ENCODE results near the gene FOXP2.
"Not testable (repeated sequence)": the region's sequence is repeated elsewhere in the genome, so short reads cannot be mapped to it uniquely, and the experiment has no call there.

Gene FOXP2

GRCh38 chr7:114502454-114503254 lies 88.0 kb downstream of the FOXP2 start:
- peak; percentile 9 for DNase-seq (ENCODE audit: low read depth)
- no peak for TF ChIP-seq CTCF (IDR thresholded peaks at IDR 0.05; ENCODE audit: insufficient read depth, low read depth, low read length, missing control alignments)
- no peak overlapping the region for H3K4me3 ChIP-seq (ENCODE audit: low read length)

- H3K4me3 ChIP-seq (ENCODE audit: low read length), result no peak overlapping the region
- DNase-seq (ENCODE audit: low read depth), result no peak
- TF ChIP-seq CTCF (IDR thresholded peaks at IDR 0.05; ENCODE audit: insufficient read depth, low read depth, low read length, missing control alignments), result no peak
These were observed 90.0 kb downstream of the FOXP2 start for GRCh38 chr7:114504586-114504985.

GRCh38 chr7:114507381-114507780 lies 92.8 kb downstream of the FOXP2 start:
- no peak for TF ChIP-seq CTCF (IDR thresholded peaks at IDR 0.05; ENCODE audit: insufficient read depth, low read depth, low read length, missing control alignments)
- H3K4me3 ChIP-seq (ENCODE audit: low read length), result no peak overlapping the region
- no peak for DNase-seq (ENCODE audit: low read depth)

- no peak overlapping the region for H3K4me3 ChIP-seq (ENCODE audit: low read length)
- TF ChIP-seq CTCF (IDR thresholded peaks at IDR 0.05; ENCODE audit: insufficient read depth, low read depth, low read length, missing control alignments), result no peak
- DNase-seq (ENCODE audit: low read depth), result peak; percentile 28
These were observed 93.5 kb downstream of the FOXP2 start for GRCh38 chr7:114508086-114508485.

GRCh38 chr7:114510824-114511223 lies 96.2 kb downstream of the FOXP2 start:
- DNase-seq (ENCODE audit: low read depth); H3K4me3 ChIP-seq (ENCODE audit: low read length): not testable (repeated sequence)

GRCh38 chr7:114519240-114519639 lies 104.6 kb downstream of the FOXP2 start:
- H3K4me3 ChIP-seq (ENCODE audit: low read length), result no peak overlapping the region
- no peak for TF ChIP-seq CTCF (IDR thresholded peaks at IDR 0.05; ENCODE audit: insufficient read depth, low read depth, low read length, missing control alignments)
- DNase-seq (ENCODE audit: low read depth), result no peak

GRCh38 chr7:114522081-114522480 lies 107.5 kb downstream of the FOXP2 start:
- H3K4me3 ChIP-seq (ENCODE audit: low read length), result no peak overlapping the region
- no peak for DNase-seq (ENCODE audit: low read depth)
- TF ChIP-seq CTCF (IDR thresholded peaks at IDR 0.05; ENCODE audit: insufficient read depth, low read depth, low read length, missing control alignments), result no peak
